ENCODE measurements around the gene ASB9.

The ASB9 gene

GRCh38 chrX:15194146-15194545 is 75.7 kb downstream of the ASB9 start:
- no peaks in the 10 kb centered on the region for H4K20me1 ChIP-seq (ENCODE audit: insufficient read depth, low read length)
- TF ChIP-seq CTCF (IDR thresholded peaks at IDR 0.05; ENCODE audit: low read depth, low read length) (no peak), EZH2phosphoT487 (IDR thresholded peaks at IDR 0.05; ENCODE audit: low read depth) (no peak)
- H3K4me2 ChIP-seq (ENCODE audit: low read length), result no peak overlapping the region
- H3K36me3 ChIP-seq (replicated peaks; ENCODE audit: low read depth, low read length), result no peaks in the 10 kb centered on the region
- peaks cover 33% of the 10 kb centered on the region for H3K4me1 ChIP-seq (ENCODE audit: low read length)
- H2AFZ ChIP-seq (ENCODE audit: low read depth, low read length), result no peak overlapping the region
- H3K27me3 ChIP-seq (ENCODE audit: low read depth, low read length), result no peaks in the 10 kb centered on the region
- H3K9ac ChIP-seq (ENCODE audit: low read length), result no peak overlapping the region
- no peaks in the 10 kb centered on the region for H3K9me3 ChIP-seq (ENCODE audit: insufficient read depth, low read length)
- H3K4me3 ChIP-seq (ENCODE audit: low read length), result no peak overlapping the region
- peaks cover 5% of the 10 kb centered on the region; the same call in 1 of the 2 replicates for H3K79me2 ChIP-seq (ENCODE audit: low read length)
- H3K27ac ChIP-seq (ENCODE audit: low read length), result no peak overlapping the region
